ENCODE measurements around the gene VPS13D. TPM values are rescaled to one million over a fixed set of nuclear protein-coding genes. Genes with fewer than 3 reads are reported as not detected.

Gene VPS13D
- total RNA-seq, 1 experiment from 2014 or later = 20.2 TPM

DNA sequence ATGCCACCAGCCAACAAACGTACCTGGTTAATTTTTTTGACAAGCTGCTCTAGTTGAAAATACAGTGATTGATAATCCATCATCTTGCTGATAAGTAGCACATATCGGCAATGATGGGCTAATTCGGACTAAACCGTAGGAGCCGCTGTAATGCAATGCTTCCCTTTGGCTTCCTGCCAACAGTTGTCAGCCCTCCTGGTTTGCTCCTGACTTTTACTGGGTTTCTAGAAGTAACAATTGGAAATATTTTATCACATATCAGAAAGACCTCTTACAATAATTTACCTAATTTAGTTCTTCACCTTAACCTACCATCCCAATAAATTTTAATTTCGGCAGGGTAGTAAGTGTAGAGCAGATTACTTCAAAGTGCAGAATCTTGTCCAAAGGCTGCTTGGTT, 239.7 kb downstream of the VPS13D start:
- peaks cover 11 to 32% (median 27%) of the 10 kb centered on the region in 3 experiments for H3K36me3 Mint-ChIP-seq (ENCODE audit: insufficient read depth in 1 of 3, low read depth in 3 of 3)
- Histone ChIP-seq H3K4me2 (ENCODE audit: insufficient read depth, insufficient read length, low read length) (no peak overlapping the region), H3K27ac (ENCODE audit: insufficient read length, low read depth, low read length) (no peak overlapping the region), H2BK12ac (ENCODE audit: insufficient read length, low read depth, low read length) (no peak overlapping the region), H2BK20ac (ENCODE audit: low read depth, low read length, poor library complexity, severe bottlenecking) (no peak overlapping the region), H4K8ac (replicated peaks; ENCODE audit: insufficient read length, low read depth, low read length) (no peak overlapping the region), H3K56ac (ENCODE audit: insufficient read length, low read depth, low read length) (no peak overlapping the region), H3K23me2 (ENCODE audit: insufficient read length, low read depth, low read length, poor library complexity, severe bottlenecking) (no peaks in the 10 kb centered on the region), H3K9ac (ENCODE audit: extremely low read depth, insufficient read length, low read length) (no peak overlapping the region), H3K79me1 (ENCODE audit: insufficient read depth, low read depth, low read length, poor library complexity, severe bottlenecking) (no peaks in the 10 kb centered on the region), H2AK5ac (ENCODE audit: insufficient read length, low read length) (no peak overlapping the region), H2BK5ac (ENCODE audit: insufficient read length, low read length) (no peak overlapping the region), H2AFZ (ENCODE audit: low read length) (no peak overlapping the region), H4K5ac (ENCODE audit: insufficient read length, low read depth, low read length) (no peak overlapping the region), H3K18ac (ENCODE audit: insufficient read length, low read depth, low read length) (no peak overlapping the region), H4K20me1 (ENCODE audit: control insufficient read depth, insufficient read depth, insufficient read length) (no peaks in the 10 kb centered on the region), H3K27me3 (ENCODE audit: insufficient read depth, low read length) (no peaks in the 10 kb centered on the region), H2BK15ac (ENCODE audit: low read depth, low read length) (no peak overlapping the region), H3T11ph (ENCODE audit: low read length) (no peak overlapping the region), H3K4me1 (ENCODE audit: insufficient read depth, low read length) (no peaks in the 10 kb centered on the region), H3K9me3 (ENCODE audit: control insufficient read depth, low read depth, low read length) (peaks cover 17% of the 10 kb centered on the region), H3K14ac (ENCODE audit: insufficient read depth, low read length) (no peak overlapping the region), H4K91ac (ENCODE audit: insufficient read length, low read depth, low read length) (no peak overlapping the region), H2BK120ac (ENCODE audit: low read depth, low read length, poor library complexity, severe bottlenecking) (no peak overlapping the region), H3K4ac (ENCODE audit: low read depth, low read length) (no peak overlapping the region), H3K79me2 (ENCODE audit: insufficient read depth, low read length) (no peaks in the 10 kb centered on the region), H3K23ac (ENCODE audit: insufficient read length, low read depth, low read length) (no peak overlapping the region)
- TF ChIP-seq, protein P1, sequence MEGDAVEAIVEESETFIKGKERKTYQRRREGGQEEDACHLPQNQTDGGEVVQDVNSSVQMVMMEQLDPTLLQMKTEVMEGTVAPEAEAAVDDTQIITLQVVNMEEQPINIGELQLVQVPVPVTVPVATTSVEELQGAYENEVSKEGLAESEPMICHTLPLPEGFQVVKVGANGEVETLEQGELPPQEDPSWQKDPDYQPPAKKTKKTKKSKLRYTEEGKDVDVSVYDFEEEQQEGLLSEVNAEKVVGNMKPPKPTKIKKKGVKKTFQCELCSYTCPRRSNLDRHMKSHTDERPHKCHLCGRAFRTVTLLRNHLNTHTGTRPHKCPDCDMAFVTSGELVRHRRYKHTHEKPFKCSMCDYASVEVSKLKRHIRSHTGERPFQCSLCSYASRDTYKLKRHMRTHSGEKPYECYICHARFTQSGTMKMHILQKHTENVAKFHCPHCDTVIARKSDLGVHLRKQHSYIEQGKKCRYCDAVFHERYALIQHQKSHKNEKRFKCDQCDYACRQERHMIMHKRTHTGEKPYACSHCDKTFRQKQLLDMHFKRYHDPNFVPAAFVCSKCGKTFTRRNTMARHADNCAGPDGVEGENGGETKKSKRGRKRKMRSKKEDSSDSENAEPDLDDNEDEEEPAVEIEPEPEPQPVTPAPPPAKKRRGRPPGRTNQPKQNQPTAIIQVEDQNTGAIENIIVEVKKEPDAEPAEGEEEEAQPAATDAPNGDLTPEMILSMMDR (conservative IDR thresholded peaks at IDR 0.05) = no peak
- no peaks in the 10 kb centered on the region for H3K27me3 Mint-ChIP-seq (ENCODE audit: low read depth)
- H3K9me3 Mint-ChIP-seq = peaks cover 12 to 16% of the 10 kb centered on the region in 2 experiments; a peak in 4 of 5 replicates
- no peak for DNase-seq
- H3K4me1 Mint-ChIP-seq = peaks cover 5 to 6% of the 10 kb centered on the region in 2 experiments
- H3K4me3 Mint-ChIP-seq = no peak overlapping the region
- no peak overlapping the region for H3K27ac Mint-ChIP-seq
- WGBS (ENCODE audit: extremely low coverage, insufficient read length, low lambda C conversion rate) = no CpG with 5 or more reads among the region's 6 CpGs

All from H9 (cell line).